ENCODE results near the gene TASOR.
"Not testable (repeated sequence)": the region's sequence is repeated elsewhere in the genome, so short reads cannot be mapped to it uniquely, and the experiment has no call there.

The TASOR gene

DNA sequence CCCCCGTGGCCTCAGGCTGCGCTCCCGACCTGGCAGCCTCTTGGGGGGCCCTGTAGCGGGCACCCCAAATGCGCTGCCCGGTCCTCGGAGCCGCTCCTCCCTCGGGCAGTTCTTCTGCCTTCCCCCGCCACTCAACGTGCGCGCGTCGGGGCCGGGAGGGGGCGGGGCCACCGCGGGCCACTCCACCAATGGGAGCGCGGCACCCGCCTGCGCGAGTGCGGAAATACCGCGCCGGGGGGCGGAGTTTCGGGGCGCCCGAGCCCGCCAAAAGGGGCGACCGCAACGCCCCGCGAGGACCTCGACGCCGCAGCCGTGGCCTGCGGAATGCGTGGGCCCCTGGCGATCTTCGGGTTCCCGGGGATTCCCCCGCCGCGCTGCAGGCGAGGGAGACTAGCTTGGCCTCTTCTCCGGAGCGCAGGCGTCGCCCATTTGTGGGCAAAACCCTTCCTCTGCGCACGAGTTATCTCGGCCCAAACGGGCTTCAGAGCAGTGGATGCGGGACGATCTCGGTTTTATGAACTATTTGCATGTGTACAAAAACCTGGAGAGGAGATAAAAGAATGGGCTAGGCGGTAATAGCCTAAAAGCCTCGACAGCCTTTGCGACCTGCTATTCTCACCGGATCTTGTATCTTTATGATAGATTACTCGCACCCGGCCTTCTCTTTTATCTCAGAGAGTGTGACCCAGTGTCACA, at the start of gene TASOR:
TASOR (minus strand) TSS at position 144 of the 696 bp plus-strand sequence. CDS start 259 bp downstream, outside the sequence.
- peak within 1 kb of the TSS; percentile 94 for H3K9ac ChIP-seq (ENCODE audit: low read depth, low read length)
- H3K4me1 ChIP-seq (ENCODE audit: control insufficient read depth, insufficient read depth, low read length), result peaks cover 6% of the 10 kb centered on the region
- peaks cover 18% of the 10 kb centered on the region for H3K27me3 ChIP-seq (ENCODE audit: control insufficient read depth, insufficient read depth, low read length)
- H3K36me3 ChIP-seq (ENCODE audit: control insufficient read depth, insufficient read depth, low read length), result no peaks in the 10 kb centered on the region
- H3K4me3 ChIP-seq (ENCODE audit: low read depth, low read length), result peak within 1 kb of the TSS; percentile 77
- H3K9me3 ChIP-seq (ENCODE audit: control insufficient read depth, insufficient read depth, low read length), result peaks cover 3% of the 10 kb centered on the region

DNA sequence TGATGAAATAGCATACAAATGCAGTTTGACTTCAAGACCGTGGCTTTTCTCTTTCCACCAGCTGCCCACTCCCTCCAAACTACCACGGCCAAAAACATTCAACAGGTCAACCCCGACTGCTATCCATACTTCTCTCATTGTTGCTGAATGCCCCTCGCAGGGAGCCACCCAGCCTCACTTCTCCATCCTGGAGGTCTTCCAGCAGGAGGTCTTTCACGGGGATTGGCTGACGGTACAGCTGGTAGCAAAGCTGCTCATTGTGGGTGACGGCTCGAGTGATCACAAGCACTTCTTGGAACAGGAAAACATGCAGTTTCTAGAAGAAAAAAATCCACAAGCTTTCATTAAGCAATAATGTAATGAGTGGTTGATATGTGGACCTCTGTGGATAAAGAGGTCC, 49.0 kb upstream of the TASOR start:
- Histone ChIP-seq H3K9ac (ENCODE audit: low read depth, low read length) (no peak overlapping the region), H3K4me1 (ENCODE audit: control insufficient read depth, insufficient read depth, low read length) (no peaks in the 10 kb centered on the region), H3K36me3 (ENCODE audit: control insufficient read depth, insufficient read depth, low read length) (no peaks in the 10 kb centered on the region), H3K27me3 (ENCODE audit: control insufficient read depth, insufficient read depth, low read length) (no peaks in the 10 kb centered on the region), H3K4me3 (ENCODE audit: low read depth, low read length) (no peak overlapping the region), H3K9me3 (ENCODE audit: control insufficient read depth, insufficient read depth, low read length) (no peaks in the 10 kb centered on the region)

DNA sequence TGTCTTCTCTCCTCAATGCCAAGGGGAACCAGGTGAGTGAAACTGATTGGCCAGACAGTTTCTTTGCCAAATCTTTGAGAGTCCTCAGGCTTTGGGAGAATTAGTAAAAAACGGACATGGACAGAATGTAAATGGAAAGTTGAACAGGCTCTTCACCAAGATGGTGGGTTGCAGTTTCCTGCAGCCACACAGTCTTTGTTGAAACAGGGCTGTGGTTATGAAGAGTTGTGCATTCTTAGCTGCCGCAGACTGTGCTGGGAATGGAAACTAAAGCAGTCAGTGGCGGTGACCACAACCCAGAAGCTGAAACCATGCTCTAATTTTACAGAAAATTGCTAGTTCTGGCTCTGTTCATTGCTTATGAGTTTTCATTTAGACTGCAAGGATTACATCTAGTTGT, 42.1 kb upstream of the TASOR start:
- no peak overlapping the region for H3K4me3 ChIP-seq (ENCODE audit: low read depth, low read length)
- H3K36me3 ChIP-seq (ENCODE audit: control insufficient read depth, insufficient read depth, low read length), result no peaks in the 10 kb centered on the region
- no peak overlapping the region for H3K9ac ChIP-seq (ENCODE audit: low read depth, low read length)
- H3K9me3 ChIP-seq (ENCODE audit: control insufficient read depth, insufficient read depth, low read length), result no peaks in the 10 kb centered on the region
- H3K27me3 ChIP-seq (ENCODE audit: control insufficient read depth, insufficient read depth, low read length), result no peaks in the 10 kb centered on the region
- no peaks in the 10 kb centered on the region for H3K4me1 ChIP-seq (ENCODE audit: control insufficient read depth, insufficient read depth, low read length)

DNA sequence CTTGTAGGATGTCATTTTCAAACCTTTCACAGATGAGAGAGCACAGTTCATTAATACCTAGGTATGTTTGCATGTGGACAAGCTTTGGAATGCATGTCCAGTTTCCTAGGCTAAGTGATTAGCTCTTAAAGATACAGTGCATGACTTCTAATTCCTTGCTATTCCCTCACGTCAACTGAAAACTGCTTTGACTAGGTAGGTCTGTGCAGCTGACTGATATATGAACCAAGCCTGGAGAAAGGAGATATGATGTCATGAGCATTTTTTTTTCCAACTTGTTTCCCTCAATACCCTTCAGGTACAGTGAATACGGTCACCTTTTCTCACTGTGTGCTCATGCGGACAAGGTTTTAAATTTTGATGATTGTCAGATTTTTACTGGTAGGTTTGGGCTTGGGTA, 41.6 kb upstream of the TASOR start:
- H3K36me3 ChIP-seq (ENCODE audit: control insufficient read depth, insufficient read depth, low read length), result no peaks in the 10 kb centered on the region
- H3K9me3 ChIP-seq (ENCODE audit: control insufficient read depth, insufficient read depth, low read length), result no peaks in the 10 kb centered on the region
- H3K4me3 ChIP-seq (ENCODE audit: low read depth, low read length), result no peak overlapping the region
- H3K9ac ChIP-seq (ENCODE audit: low read depth, low read length), result no peak overlapping the region
- H3K27me3 ChIP-seq (ENCODE audit: control insufficient read depth, insufficient read depth, low read length), result no peaks in the 10 kb centered on the region
- H3K4me1 ChIP-seq (ENCODE audit: control insufficient read depth, insufficient read depth, low read length), result no peaks in the 10 kb centered on the region

DNA sequence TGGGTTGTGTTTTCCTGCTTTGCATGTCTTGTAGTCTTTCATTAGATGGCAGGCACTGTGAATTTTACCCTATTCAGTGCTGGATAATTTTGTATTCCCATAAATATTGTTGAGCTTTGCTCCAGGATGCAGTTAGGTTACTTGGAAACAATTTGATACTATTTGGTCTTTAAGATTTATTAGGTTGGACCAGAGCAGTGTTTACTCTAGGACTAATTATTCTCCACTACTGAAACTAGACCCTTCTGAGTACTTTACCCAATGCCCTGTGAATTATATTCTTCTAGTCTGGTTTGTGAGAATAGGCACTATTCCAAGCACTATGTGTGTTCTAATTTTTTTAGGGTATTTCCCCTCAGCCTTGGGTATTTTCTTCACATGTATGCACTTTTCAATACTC, 37.8 kb upstream of the TASOR start:
- no peaks in the 10 kb centered on the region for H3K4me1 ChIP-seq (ENCODE audit: control insufficient read depth, insufficient read depth, low read length)
- no peak overlapping the region for H3K9ac ChIP-seq (ENCODE audit: low read depth, low read length)
- no peak overlapping the region for H3K4me3 ChIP-seq (ENCODE audit: low read depth, low read length)
- no peaks in the 10 kb centered on the region for H3K9me3 ChIP-seq (ENCODE audit: control insufficient read depth, insufficient read depth, low read length)
- H3K27me3 ChIP-seq (ENCODE audit: control insufficient read depth, insufficient read depth, low read length), result no peaks in the 10 kb centered on the region
- no peaks in the 10 kb centered on the region for H3K36me3 ChIP-seq (ENCODE audit: control insufficient read depth, insufficient read depth, low read length)

DNA sequence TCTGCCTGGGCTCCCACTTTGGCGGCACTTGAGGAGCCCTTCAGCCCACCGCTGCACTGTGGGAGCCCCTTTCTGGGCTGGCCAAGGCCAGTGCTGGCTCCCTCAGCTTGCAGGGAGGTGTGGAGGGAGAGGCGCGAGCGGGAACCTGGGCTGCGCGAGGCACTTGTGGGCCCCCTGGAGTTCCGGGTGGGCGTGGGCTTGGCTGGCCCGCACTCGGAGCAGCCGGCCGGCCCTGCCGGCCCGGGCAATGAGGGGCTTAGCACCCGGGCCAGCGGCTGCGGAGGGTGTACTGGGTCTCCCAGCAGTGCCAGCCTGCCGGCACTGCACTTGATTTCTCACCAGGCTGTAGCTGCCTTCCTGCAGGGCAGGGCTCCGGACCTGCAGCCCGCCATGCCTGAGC, 35.7 kb upstream of the TASOR start:
- H3K4me3 ChIP-seq (ENCODE audit: low read depth, low read length); H3K4me1 ChIP-seq (ENCODE audit: control insufficient read depth, insufficient read depth, low read length); H3K36me3 ChIP-seq (ENCODE audit: control insufficient read depth, insufficient read depth, low read length); H3K9ac ChIP-seq (ENCODE audit: low read depth, low read length); H3K27me3 ChIP-seq (ENCODE audit: control insufficient read depth, insufficient read depth, low read length); H3K9me3 ChIP-seq (ENCODE audit: control insufficient read depth, insufficient read depth, low read length): not testable (repeated sequence)

GRCh38 chr3:56711344-56711743, 28.3 kb upstream of the TASOR start:
- Histone ChIP-seq H3K36me3 (ENCODE audit: control insufficient read depth, insufficient read depth, low read length) (no peaks in the 10 kb centered on the region), H3K4me3 (ENCODE audit: low read depth, low read length) (no peak overlapping the region), H3K4me1 (ENCODE audit: control insufficient read depth, insufficient read depth, low read length) (no peaks in the 10 kb centered on the region), H3K9ac (ENCODE audit: low read depth, low read length) (no peak overlapping the region), H3K27me3 (ENCODE audit: control insufficient read depth, insufficient read depth, low read length) (no peaks in the 10 kb centered on the region), H3K9me3 (ENCODE audit: control insufficient read depth, insufficient read depth, low read length) (no peaks in the 10 kb centered on the region)

DNA sequence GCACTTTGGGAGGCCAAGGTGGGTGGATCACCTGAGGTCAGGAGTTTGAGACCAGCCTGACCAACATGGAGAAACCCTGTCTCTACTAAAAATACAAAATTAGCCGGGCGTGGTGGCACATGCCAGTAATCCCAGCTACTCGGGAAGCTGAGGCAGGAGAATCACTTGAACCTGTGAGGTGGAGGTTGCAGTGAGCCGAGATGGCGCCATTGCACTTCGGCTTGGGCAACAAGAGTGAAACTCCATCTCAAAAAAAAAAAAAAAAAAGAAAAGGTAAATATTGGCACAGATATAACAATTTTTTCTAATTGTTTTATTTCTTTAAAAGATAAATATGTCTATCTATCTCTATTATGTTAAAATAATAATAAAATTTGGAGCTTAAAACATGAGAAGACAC, 24.3 kb upstream of the TASOR start:
- not testable (repeated sequence) for H3K4me1 ChIP-seq (ENCODE audit: control insufficient read depth, insufficient read depth, low read length); H3K27me3 ChIP-seq (ENCODE audit: control insufficient read depth, insufficient read depth, low read length)

DNA sequence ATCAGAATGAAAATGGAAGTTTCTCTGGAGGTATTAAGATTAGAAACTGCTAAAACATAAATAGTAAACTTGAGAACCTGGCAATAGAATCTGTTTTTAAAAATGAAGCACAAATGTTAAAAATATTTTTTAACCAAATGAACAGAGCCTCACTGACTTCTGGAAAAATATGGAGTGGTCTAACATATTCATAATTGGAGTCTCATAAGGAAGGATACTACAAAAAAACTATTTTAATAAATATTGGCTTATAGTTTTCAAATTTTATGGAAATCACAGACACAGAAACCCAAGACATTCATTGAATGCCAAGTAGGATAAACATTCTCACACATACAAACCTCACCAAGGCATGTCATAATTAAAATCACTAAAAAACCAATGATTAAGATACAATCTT, 23.6 kb upstream of the TASOR start:
- Histone ChIP-seq H3K27me3 (ENCODE audit: control insufficient read depth, insufficient read depth, low read length) (no peaks in the 10 kb centered on the region), H3K4me1 (ENCODE audit: control insufficient read depth, insufficient read depth, low read length) (no peaks in the 10 kb centered on the region), H3K9ac (ENCODE audit: low read depth, low read length) (no peak overlapping the region), H3K9me3 (ENCODE audit: control insufficient read depth, insufficient read depth, low read length) (no peaks in the 10 kb centered on the region), H3K4me3 (ENCODE audit: low read depth, low read length) (no peak overlapping the region), H3K36me3 (ENCODE audit: control insufficient read depth, insufficient read depth, low read length) (no peaks in the 10 kb centered on the region)

More for the DNA sequence above, 24.3 kb upstream of the TASOR start:
- H3K9me3 ChIP-seq (ENCODE audit: control insufficient read depth, insufficient read depth, low read length); H3K9ac ChIP-seq (ENCODE audit: low read depth, low read length); H3K4me3 ChIP-seq (ENCODE audit: low read depth, low read length); H3K36me3 ChIP-seq (ENCODE audit: control insufficient read depth, insufficient read depth, low read length): not testable (repeated sequence)

- no peak overlapping the region for H3K9ac ChIP-seq (ENCODE audit: low read depth, low read length)
- no peaks in the 10 kb centered on the region for H3K9me3 ChIP-seq (ENCODE audit: control insufficient read depth, insufficient read depth, low read length)
- H3K27me3 ChIP-seq (ENCODE audit: control insufficient read depth, insufficient read depth, low read length), result no peaks in the 10 kb centered on the region
- H3K36me3 ChIP-seq (ENCODE audit: control insufficient read depth, insufficient read depth, low read length), result no peaks in the 10 kb centered on the region
- no peaks in the 10 kb centered on the region for H3K4me1 ChIP-seq (ENCODE audit: control insufficient read depth, insufficient read depth, low read length)
- no peak overlapping the region for H3K4me3 ChIP-seq (ENCODE audit: low read depth, low read length)
Measured at GRCh38 chr3:56704706-56705105, 21.6 kb upstream of the TASOR start.

- Histone ChIP-seq H3K36me3 (ENCODE audit: control insufficient read depth, insufficient read depth, low read length) (no peaks in the 10 kb centered on the region), H3K4me1 (ENCODE audit: control insufficient read depth, insufficient read depth, low read length) (no peaks in the 10 kb centered on the region), H3K27me3 (ENCODE audit: control insufficient read depth, insufficient read depth, low read length) (no peaks in the 10 kb centered on the region), H3K9me3 (ENCODE audit: control insufficient read depth, insufficient read depth, low read length) (no peaks in the 10 kb centered on the region), H3K9ac (ENCODE audit: low read depth, low read length) (no peak overlapping the region), H3K4me3 (ENCODE audit: low read depth, low read length) (no peak overlapping the region)
Measured at GRCh38 chr3:56702490-56703315, 19.6 kb upstream of the TASOR start.

DNA sequence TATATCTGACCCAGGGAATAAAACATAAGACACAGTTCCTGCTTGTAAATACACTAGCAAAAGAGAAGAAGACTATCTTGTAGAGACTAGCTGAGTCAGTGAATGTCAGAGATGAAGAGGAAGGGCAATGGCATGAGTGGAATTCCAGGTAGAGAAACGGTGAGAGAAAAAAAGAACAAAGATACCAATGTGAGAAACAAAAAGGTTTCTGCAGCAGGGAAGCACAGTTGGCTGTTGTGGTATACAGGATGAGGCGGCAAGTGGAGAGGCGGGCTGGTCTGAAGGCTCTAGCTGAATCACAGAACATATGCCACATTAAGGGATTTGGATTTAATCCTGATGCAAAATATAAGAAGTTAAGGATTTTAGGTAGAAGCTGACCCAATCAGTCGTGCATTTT, 17.1 kb upstream of the TASOR start:
- Histone ChIP-seq H3K9ac (ENCODE audit: low read depth, low read length) (no peak overlapping the region), H3K4me3 (ENCODE audit: low read depth, low read length) (no peak overlapping the region), H3K9me3 (ENCODE audit: control insufficient read depth, insufficient read depth, low read length) (no peaks in the 10 kb centered on the region), H3K27me3 (ENCODE audit: control insufficient read depth, insufficient read depth, low read length) (no peaks in the 10 kb centered on the region), H3K36me3 (ENCODE audit: control insufficient read depth, insufficient read depth, low read length) (no peaks in the 10 kb centered on the region), H3K4me1 (ENCODE audit: control insufficient read depth, insufficient read depth, low read length) (no peaks in the 10 kb centered on the region)

Data from iPS-15b (cell line).